Brain microvascular endothelial cell (primary cell): Measurements from ENCODE around the gene GJD2.

Source experiments
- DNase-seq: peaks from one replicate; pipeline ENCODE4 v3.0.0-alpha.2; 2020
- H3K27ac ChIP-seq: fragments of 250-450 bp; sonication (Bioruptor Pico); 2 replicates; pipeline ENCODE4 v1.5.1; 2020; ENCODE audit warnings: mild to moderate bottlenecking, moderate library complexity
- H3K27me3 ChIP-seq: fragments of 250-450 bp; sonication (Bioruptor Pico); replicated peaks from 2 replicates; pipeline ENCODE4 v1.5.1; 2020; ENCODE audit warnings: mild to moderate bottlenecking
- H3K36me3 ChIP-seq: fragments of 250-450 bp; sonication (Bioruptor Pico); replicated peaks from 2 replicates; pipeline ENCODE4 v1.5.1; 2020; ENCODE audit warnings: mild to moderate bottlenecking
- H3K4me3 ChIP-seq: 2 replicates; pipeline ENCODE4 v1.5.1; 2011; ENCODE audit warnings: low read depth, mild to moderate bottlenecking, control low read depth, low read length, moderate library complexity
- CTCF ChIP-seq: IDR thresholded peaks from 2 replicates; pipeline ENCODE4 v1.5.1; 2011; ENCODE audit warnings: low read depth, mild to moderate bottlenecking, moderate library complexity, low read length, control low read depth, inconsistent platforms; ENCODE audit errors: missing control alignments
- in situ Hi-C: cut with HindIII; loops from 2 replicates; pipeline ENCODE4 v1.10.0; 2017; ENCODE audit warnings: low sequenced_read_pairs, low pct_ligation_motif_present

GJD2 gene

GRCh38 chr15:34717729-34718128 lies 37.1 kb downstream of the GJD2 start:
- Histone ChIP-seq H3K4me3 (no peak overlapping the region), H3K27ac (no peak overlapping the region), H3K36me3 (no peaks in the 10 kb centered on the region), H3K27me3 (peaks cover 2% of the 10 kb centered on the region)
- in situ Hi-C loops: loop anchor here (25.0 kb wide), 1 partner anchor 95 kb away; no protein-coding TSS in a partner anchor
- TF ChIP-seq CTCF: no peak
- DNase-seq: no peak

- H3K4me3 ChIP-seq: no peak overlapping the region
- no peak for DNase-seq
- in situ Hi-C loops: loop anchor here (25.0 kb wide), 1 partner anchor 96 kb away; no protein-coding TSS in a partner anchor
- peaks cover 2% of the 10 kb centered on the region for H3K27me3 ChIP-seq
- H3K36me3 ChIP-seq: no peaks in the 10 kb centered on the region
- no peak overlapping the region for H3K27ac ChIP-seq
- TF ChIP-seq CTCF: no peak
Observed at GRCh38 chr15:34716111-34716510, 38.7 kb downstream of the GJD2 start.

- Histone ChIP-seq H3K4me3 (no peak overlapping the region), H3K27me3 (peaks cover 2% of the 10 kb centered on the region), H3K27ac (no peak overlapping the region), H3K36me3 (no peaks in the 10 kb centered on the region)
- no peak for DNase-seq
- TF ChIP-seq CTCF: no peak
- in situ Hi-C loops: loop anchor here (25.0 kb wide), 1 partner anchor 98 kb away; no protein-coding TSS in a partner anchor
Observed at GRCh38 chr15:34714476-34715121, 40.2 kb downstream of the GJD2 start.

- no peak for TF ChIP-seq CTCF
Observed at GRCh38 chr15:34713635-34714034, 41.2 kb downstream of the GJD2 start.

GRCh38 chr15:34709866-34710265 lies 44.9 kb downstream of the GJD2 start:
- H3K36me3 ChIP-seq: no peaks in the 10 kb centered on the region
- in situ Hi-C loops: loop anchor here (25.0 kb wide), 1 partner anchor 102 kb away; no protein-coding TSS in a partner anchor
- DNase-seq: no peak
- H3K27ac ChIP-seq: no peak overlapping the region
- TF ChIP-seq CTCF: no peak
- H3K27me3 ChIP-seq: peaks cover 3% of the 10 kb centered on the region
- H3K4me3 ChIP-seq: no peak overlapping the region

More at GRCh38 chr15:34713635-34714034, 41.2 kb downstream of the GJD2 start:
- peaks cover 2% of the 10 kb centered on the region for H3K27me3 ChIP-seq
- H3K36me3 ChIP-seq: no peaks in the 10 kb centered on the region
- no peak overlapping the region for H3K27ac ChIP-seq
- in situ Hi-C loops: loop anchor here (25.0 kb wide), 1 partner anchor 99 kb away; no protein-coding TSS in a partner anchor
- no peak for DNase-seq
- no peak overlapping the region for H3K4me3 ChIP-seq
